NCI-H2081 treated with DMSO at 0.1 percent for 48 hours (cell line): Measurements from ENCODE around the gene SLC25A52.
"Not testable (repeated sequence)": the region's sequence is repeated elsewhere in the genome, so short reads cannot be mapped to it uniquely, and the experiment has no call there.

Experiments
- DNase-seq: peaks from one replicate; lab custom pipeline; 2025; lab: John Stamatoyannopoulos, UW

SLC25A52 gene

GRCh38 chr18:31760695-31761094 lies at the start of gene SLC25A52:
Gene SLC25A52 (minus strand): TSS chr18:31760880. CDS start chr18:31760661, 219 bp downstream.
- DNase-seq, result no peak

GRCh38 chr18:31809049-31809448 lies 48.4 kb upstream of the SLC25A52 start:
- not testable (repeated sequence) for DNase-seq

- no peak for DNase-seq
Observed at GRCh38 chr18:31801078-31801477, 40.4 kb upstream of the SLC25A52 start.

- DNase-seq, result not testable (repeated sequence)
Observed at GRCh38 chr18:31799257-31799656, 38.6 kb upstream of the SLC25A52 start.

GRCh38 chr18:31798399-31798798 lies 37.7 kb upstream of the SLC25A52 start:
- DNase-seq, result no peak

- DNase-seq, result no peak
Observed at GRCh38 chr18:31795747-31796146, 35.1 kb upstream of the SLC25A52 start.

- DNase-seq, result no peak
Observed at GRCh38 chr18:31793531-31793930, 32.9 kb upstream of the SLC25A52 start.

- DNase-seq, result no peak
Observed at GRCh38 chr18:31792580-31792911, 31.9 kb upstream of the SLC25A52 start.

GRCh38 chr18:31791817-31792579 lies 31.3 kb upstream of the SLC25A52 start:
- no peak for DNase-seq

- no peak for DNase-seq
Observed at GRCh38 chr18:31789409-31789808, 28.7 kb upstream of the SLC25A52 start.

GRCh38 chr18:31783059-31783458 lies 22.4 kb upstream of the SLC25A52 start:
- no peak for DNase-seq

- no peak for DNase-seq
Observed at GRCh38 chr18:31778391-31778950, 17.8 kb upstream of the SLC25A52 start.

- DNase-seq, result no peak
Observed at GRCh38 chr18:31776093-31776492, 15.4 kb upstream of the SLC25A52 start.

- DNase-seq, result no peak
Observed at GRCh38 chr18:31774962-31775361, 14.3 kb upstream of the SLC25A52 start.

GRCh38 chr18:31774477-31774785 lies 13.8 kb upstream of the SLC25A52 start:
- DNase-seq, result no peak

- no peak for DNase-seq
Observed at GRCh38 chr18:31773774-31774476, 13.2 kb upstream of the SLC25A52 start.

- DNase-seq, result no peak
Observed at GRCh38 chr18:31772699-31773098, 12.0 kb upstream of the SLC25A52 start.

- DNase-seq, result no peak
Observed at GRCh38 chr18:31750273-31750672, 10.4 kb downstream of the SLC25A52 start.

- DNase-seq, result no peak
Observed at GRCh38 chr18:31746396-31746795, 14.3 kb downstream of the SLC25A52 start.

- no peak for DNase-seq
Observed at GRCh38 chr18:31744321-31745067, 16.2 kb downstream of the SLC25A52 start.

- DNase-seq, result not testable (repeated sequence)
Observed at GRCh38 chr18:31743600-31743999, 17.1 kb downstream of the SLC25A52 start.

- no peak for DNase-seq
Observed at GRCh38 chr18:31741097-31741735, 19.5 kb downstream of the SLC25A52 start.
